DMS79 (cell line): ENCODE measurements around the gene SLC22A9.
"Not testable (repeated sequence)": the region's sequence is repeated elsewhere in the genome, so short reads cannot be mapped to it uniquely, and the experiment has no call there.

Source experiments
- DNase-seq: peaks from one replicate; lab custom pipeline; 2025; lab: John Stamatoyannopoulos, UW

The SLC22A9 gene

GRCh38 chr11:63369165-63369970 lies at the start of gene SLC22A9:
Gene SLC22A9, plus strand, starts transcription at chr11:63369785. Its CDS starts 272 bp downstream, at chr11:63370057.
- no peak for DNase-seq

GRCh38 chr11:63321723-63322122 lies 47.9 kb upstream of the SLC22A9 start:
- no peak for DNase-seq

- DNase-seq = not testable (repeated sequence)
Measured at GRCh38 chr11:63335089-63335488, 34.5 kb upstream of the SLC22A9 start.

- no peak for DNase-seq
Measured at GRCh38 chr11:63337070-63337469, 32.5 kb upstream of the SLC22A9 start.

- DNase-seq = no peak
Measured at GRCh38 chr11:63343130-63343529, 26.5 kb upstream of the SLC22A9 start.

- DNase-seq = no peak
Measured at GRCh38 chr11:63352144-63352543, 17.4 kb upstream of the SLC22A9 start.

GRCh38 chr11:63362196-63362793 lies 7.3 kb upstream of the SLC22A9 start:
- no peak for DNase-seq

- no peak for DNase-seq
Measured at GRCh38 chr11:63369971-63370588, 495 bp downstream of the SLC22A9 start.

- no peak for DNase-seq
Measured at GRCh38 chr11:63371396-63371795, 1.8 kb downstream of the SLC22A9 start.

- no peak for DNase-seq
Measured at GRCh38 chr11:63375434-63375833, 5.8 kb downstream of the SLC22A9 start.

GRCh38 chr11:63380130-63380529 lies 10.5 kb downstream of the SLC22A9 start:
- no peak for DNase-seq

GRCh38 chr11:63395697-63396096 lies 26.1 kb downstream of the SLC22A9 start:
- DNase-seq = no peak

- DNase-seq = no peak
Measured at GRCh38 chr11:63404161-63404935, 34.8 kb downstream of the SLC22A9 start.

GRCh38 chr11:63405114-63405513 lies 35.5 kb downstream of the SLC22A9 start:
- DNase-seq = no peak

- no peak for DNase-seq
Measured at GRCh38 chr11:63406458-63406857, 36.9 kb downstream of the SLC22A9 start.

GRCh38 chr11:63417174-63417852 lies 47.7 kb downstream of the SLC22A9 start:
- DNase-seq = no peak

GRCh38 chr11:63427971-63428508 lies 58.5 kb downstream of the SLC22A9 start:
- no peak for DNase-seq

- DNase-seq = not testable (repeated sequence)
Measured at GRCh38 chr11:63430731-63431130, 61.1 kb downstream of the SLC22A9 start.

GRCh38 chr11:63435351-63435750 lies 65.8 kb downstream of the SLC22A9 start:
- DNase-seq = not testable (repeated sequence)

GRCh38 chr11:63435831-63436230 lies 66.2 kb downstream of the SLC22A9 start:
- not testable (repeated sequence) for DNase-seq

GRCh38 chr11:63443714-63444113 lies 74.1 kb downstream of the SLC22A9 start:
- DNase-seq = no peak
